NCI-H1417 (cell line): ENCODE data around the gene SYDE1.

Source experiments
- DNase-seq, 3 experiments: peaks; one replicate each; lab custom pipeline; 2025; lab: John Stamatoyannopoulos, UW

SYDE1 gene

GRCh38 chr19:15124572-15125231, 17.5 kb downstream of the SYDE1 start:
- no peak for DNase-seq

GRCh38 chr19:15125232-15126067, 18.2 kb downstream of the SYDE1 start:
- DNase-seq, result peak; percentile 92 to 100 (median 99)

- no peak for DNase-seq
Observed at GRCh38 chr19:15126131-15126910, 19.1 kb downstream of the SYDE1 start.

- no peak for DNase-seq
Observed at GRCh38 chr19:15128162-15128770, 21.1 kb downstream of the SYDE1 start.

GRCh38 chr19:15129856-15130585, 22.8 kb downstream of the SYDE1 start:
- DNase-seq, result no peak

- DNase-seq, result no peak
Observed at GRCh38 chr19:15136234-15136954, 29.2 kb downstream of the SYDE1 start.

DNA sequence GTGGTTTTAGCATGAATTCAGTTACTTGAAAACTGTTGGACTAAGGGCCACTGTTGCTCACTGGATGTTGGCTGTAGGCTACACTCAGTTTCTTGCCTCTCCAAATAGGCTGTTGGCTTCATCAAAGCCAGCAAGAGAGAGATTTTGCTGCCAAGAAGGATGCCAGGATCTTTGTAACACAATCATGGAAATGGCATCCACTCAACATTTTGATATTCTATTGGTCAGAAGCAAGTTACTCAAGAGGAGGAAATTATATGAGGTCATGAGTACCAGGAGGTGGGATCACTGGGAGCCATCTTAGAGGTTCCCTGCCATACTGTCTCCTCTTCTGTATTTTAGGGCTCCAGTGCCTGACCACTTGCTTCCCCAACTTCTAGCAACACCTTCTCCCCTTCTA, 30.6 kb downstream of the SYDE1 start:
- no peak for DNase-seq

DNA sequence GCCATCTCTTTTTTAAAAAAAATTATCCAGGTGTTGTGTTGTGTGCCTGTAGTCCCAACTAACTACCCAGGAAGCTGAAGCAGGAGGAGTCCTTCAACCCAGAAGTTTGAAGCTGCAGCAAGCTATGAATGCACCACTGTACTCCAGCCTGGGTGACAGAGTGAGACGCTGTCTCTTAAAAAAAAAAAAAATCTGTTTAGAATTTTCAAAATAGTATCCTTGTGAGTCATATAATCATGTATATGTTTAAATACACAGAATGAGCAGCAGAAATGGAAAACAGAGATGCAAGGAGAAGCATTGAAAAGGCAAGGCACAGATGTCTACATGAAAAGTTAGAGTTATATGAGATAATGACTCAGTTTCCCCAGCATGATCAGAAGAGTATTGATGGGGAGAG, 31.2 kb downstream of the SYDE1 start:
- no peak for DNase-seq

DNA sequence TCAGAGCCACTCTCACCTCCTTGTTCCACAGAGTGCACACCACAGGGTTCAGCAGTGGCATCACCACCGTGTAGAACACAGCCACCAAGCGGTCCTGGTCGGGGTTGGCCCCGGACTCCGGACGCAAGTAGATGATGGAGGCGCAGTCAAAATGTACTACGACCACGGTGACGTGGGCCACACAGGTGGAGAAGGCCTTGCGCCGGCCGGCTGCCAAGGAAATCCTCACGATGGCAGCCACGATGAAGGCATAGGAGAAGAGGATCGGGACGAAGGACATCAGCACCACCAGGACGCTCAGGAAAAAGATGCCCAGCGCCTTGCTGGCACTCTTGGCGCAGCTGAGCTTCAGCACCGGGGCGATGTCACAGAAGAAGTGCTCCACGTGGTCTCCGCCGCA, 33.9 kb downstream of the SYDE1 start:
- no peak for DNase-seq

DNA sequence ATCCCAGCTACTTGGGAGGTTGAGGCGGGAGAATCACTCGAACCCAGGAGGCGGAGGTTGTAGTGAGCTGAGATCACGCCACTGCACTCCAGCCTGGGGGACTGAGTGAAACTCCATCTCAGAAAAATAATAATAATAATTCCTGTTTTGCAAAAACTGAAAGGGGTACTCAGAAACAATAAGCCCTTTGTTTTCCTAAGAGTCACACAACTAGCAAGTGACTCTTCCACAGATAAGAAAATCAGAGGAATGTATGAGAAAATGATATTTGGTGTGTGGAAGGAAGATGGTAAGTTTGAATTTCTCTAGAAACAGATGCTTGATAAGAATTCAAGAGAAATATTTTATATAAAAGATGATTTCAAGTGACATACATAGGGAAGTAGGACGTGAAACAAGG, 35.1 kb downstream of the SYDE1 start:
- no peak for DNase-seq

DNA sequence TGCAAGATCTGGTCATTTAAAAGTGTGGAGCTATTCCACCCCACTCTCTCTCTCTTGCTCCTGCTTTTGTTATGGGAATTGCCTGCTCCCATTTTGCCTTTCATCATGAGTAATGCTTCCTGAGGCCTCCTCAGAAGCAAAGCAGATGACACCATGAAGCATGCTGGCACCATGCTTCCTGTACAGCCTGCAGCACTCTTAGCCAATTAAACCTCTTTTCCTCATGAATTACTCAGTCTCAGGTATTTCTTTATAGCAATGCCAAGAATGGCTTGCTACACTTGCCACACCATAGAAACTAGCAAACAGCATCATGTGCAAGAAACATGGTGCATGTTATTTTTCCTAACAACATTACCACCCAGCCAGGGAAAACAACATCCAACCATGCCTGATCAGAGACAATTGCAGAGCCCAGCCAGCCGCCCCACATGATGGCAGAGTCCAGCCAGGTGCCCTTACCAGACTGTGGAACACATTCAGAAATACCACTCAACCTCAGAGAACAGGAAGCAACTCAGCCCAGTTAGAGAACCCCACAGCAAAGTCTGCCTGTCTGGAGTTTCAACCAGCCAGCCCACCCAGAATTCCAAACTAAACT, 36.9 kb downstream of the SYDE1 start:
- DNase-seq, result no peak

GRCh38 chr19:15147090-15147489, 39.9 kb downstream of the SYDE1 start:
- DNase-seq, result no peak

- peak in 1 of 3 experiments; percentile 8 for DNase-seq
Observed at GRCh38 chr19:15149737-15150136, 42.5 kb downstream of the SYDE1 start.

- peak in 1 of 3 experiments; percentile 52 for DNase-seq
Observed at GRCh38 chr19:15154002-15154612, 46.9 kb downstream of the SYDE1 start.

GRCh38 chr19:15155296-15155695, 48.1 kb downstream of the SYDE1 start:
- DNase-seq, result no peak

GRCh38 chr19:15156391-15156790, 49.2 kb downstream of the SYDE1 start:
- DNase-seq, result no peak

DNA sequence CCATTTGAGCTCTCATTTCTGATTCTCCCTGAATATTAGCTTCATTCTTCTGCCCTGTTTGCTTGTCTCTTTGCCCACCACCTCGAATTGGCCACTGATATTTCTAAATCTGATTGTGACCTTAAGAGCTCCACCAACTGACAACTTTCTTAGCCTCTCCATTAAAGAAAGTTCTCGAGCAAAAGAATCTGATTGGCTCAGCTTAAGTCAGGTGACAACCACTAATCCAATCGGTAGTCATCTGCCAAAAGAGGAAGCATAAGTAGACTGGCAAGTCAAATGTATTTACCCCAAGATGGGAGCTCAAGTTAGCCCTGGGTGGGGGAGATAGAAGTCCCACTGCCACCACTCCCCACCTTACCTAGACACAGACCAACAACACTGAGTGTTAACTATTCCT, 52.0 kb downstream of the SYDE1 start:
- DNase-seq, result peak in 1 of 3 experiments; percentile 22

GRCh38 chr19:15161028-15161984, 54.1 kb downstream of the SYDE1 start:
- DNase-seq, result peak in 2 of 3 experiments; percentile 10 to 13
